Measurements from ENCODE around the gene DDC. TPM values are rescaled to one million over a fixed set of nuclear protein-coding genes. Genes with fewer than 3 reads are reported as not detected.

DDC gene
- total RNA-seq, 2 donors from 2014 or later, result 6.6 to 17.1 TPM

DNA sequence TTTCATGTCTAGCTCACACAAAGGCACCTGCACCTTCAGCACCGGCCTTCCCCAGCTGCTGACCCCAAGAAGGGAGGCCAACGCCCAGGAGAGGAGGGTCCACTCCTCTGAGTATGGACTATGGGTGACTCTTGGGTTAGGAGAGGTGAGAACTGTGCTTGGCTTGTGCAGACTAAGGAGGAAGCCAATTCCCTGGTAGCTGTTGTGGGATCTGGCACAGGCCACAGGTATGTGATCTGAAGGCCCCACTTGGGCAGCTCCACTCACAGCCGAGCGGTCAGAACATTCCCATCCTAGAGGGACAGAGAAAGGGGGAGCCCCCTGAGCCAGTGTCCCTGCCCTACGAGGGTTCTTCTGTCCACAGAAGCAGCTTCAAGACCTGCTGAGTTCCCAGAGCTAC, 62.3 kb downstream of the DDC start:
- intact Hi-C loops (cut with DNase I), result no loop called here
- H3K27me3 ChIP-seq, result no peaks in the 10 kb centered on the region
- no peaks in the 10 kb centered on the region for H3K36me3 ChIP-seq (replicated peaks in 1 of 2; ENCODE audit: insufficient read depth in 1 of 2, low read depth in 2 of 2)
- TF ChIP-seq POLR2A (IDR thresholded peaks at IDR 0.05), result no peak
- TF ChIP-seq, protein P1, sequence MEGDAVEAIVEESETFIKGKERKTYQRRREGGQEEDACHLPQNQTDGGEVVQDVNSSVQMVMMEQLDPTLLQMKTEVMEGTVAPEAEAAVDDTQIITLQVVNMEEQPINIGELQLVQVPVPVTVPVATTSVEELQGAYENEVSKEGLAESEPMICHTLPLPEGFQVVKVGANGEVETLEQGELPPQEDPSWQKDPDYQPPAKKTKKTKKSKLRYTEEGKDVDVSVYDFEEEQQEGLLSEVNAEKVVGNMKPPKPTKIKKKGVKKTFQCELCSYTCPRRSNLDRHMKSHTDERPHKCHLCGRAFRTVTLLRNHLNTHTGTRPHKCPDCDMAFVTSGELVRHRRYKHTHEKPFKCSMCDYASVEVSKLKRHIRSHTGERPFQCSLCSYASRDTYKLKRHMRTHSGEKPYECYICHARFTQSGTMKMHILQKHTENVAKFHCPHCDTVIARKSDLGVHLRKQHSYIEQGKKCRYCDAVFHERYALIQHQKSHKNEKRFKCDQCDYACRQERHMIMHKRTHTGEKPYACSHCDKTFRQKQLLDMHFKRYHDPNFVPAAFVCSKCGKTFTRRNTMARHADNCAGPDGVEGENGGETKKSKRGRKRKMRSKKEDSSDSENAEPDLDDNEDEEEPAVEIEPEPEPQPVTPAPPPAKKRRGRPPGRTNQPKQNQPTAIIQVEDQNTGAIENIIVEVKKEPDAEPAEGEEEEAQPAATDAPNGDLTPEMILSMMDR (IDR thresholded peaks at IDR 0.05), result no peak
- 85 to 92% methylated on average over 4 to 5 of the region's 5 CpGs for WGBS, 2 donors
- H3K4me3 ChIP-seq, result no peak overlapping the region
- ATAC-seq (no peak), DNase-seq (no peak)
- H3K27ac ChIP-seq, result peak overlapping the region in 3 of 4 donors; percentile 13 to 72 (median 30)
- no peaks in the 10 kb centered on the region for H3K4me1 ChIP-seq
- no peaks in the 10 kb centered on the region for H3K9me3 ChIP-seq

DNA sequence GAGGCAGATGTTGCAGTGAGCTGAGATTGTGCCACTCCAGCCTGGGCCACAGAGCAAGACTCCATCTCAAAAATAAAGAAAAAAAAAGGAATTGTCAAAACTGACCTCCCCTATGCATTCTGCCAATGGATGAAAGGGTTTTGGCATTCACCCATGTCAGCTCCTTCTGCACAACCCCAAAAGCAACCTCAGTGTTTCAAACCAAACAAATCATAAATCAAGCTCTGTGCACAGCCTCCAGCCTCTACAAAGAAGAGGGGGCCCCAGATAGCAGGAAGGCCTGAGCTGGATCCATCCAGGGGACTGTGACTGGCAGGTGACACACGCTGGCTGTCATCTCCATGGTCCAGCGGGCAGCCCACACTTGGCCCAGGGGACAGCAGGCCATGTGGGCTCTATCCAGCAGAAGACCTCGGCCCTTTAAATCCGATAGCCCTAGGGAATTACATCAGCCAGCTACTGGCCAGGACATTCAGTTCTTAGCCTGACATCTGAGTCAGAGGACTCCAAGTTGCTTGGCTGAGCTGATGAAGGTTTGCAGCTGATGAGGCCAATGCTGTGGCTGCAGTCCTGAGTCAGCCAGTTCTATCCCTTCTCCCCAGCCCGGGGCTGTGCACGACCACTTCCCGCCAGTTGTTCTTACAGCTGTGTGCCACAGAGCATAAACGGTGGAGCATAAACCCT, 63.1 kb downstream of the DDC start:
- Histone ChIP-seq H3K36me3 (replicated peaks in 1 of 2; ENCODE audit: insufficient read depth in 1 of 2, low read depth in 2 of 2) (no peaks in the 10 kb centered on the region), H3K27me3 (no peaks in the 10 kb centered on the region), H3K9me3 (no peaks in the 10 kb centered on the region), H3K27ac (peak overlapping the region in 3 of 4 donors; percentile 27 to 72 (median 30)), H3K4me1 (peaks cover under 1% of the 10 kb centered on the region), H3K4me3 (no peak overlapping the region)
- ATAC-seq, result peak; percentile 89
- 64 to 83% methylated on average over 4 to 8 of the region's 8 CpGs for WGBS, 2 donors
- no peak for TF ChIP-seq POLR2A (IDR thresholded peaks at IDR 0.05)
- peak; percentile 36 to 85 (median 64) for DNase-seq
- intact Hi-C loops (cut with DNase I), result no loop called here

DNA sequence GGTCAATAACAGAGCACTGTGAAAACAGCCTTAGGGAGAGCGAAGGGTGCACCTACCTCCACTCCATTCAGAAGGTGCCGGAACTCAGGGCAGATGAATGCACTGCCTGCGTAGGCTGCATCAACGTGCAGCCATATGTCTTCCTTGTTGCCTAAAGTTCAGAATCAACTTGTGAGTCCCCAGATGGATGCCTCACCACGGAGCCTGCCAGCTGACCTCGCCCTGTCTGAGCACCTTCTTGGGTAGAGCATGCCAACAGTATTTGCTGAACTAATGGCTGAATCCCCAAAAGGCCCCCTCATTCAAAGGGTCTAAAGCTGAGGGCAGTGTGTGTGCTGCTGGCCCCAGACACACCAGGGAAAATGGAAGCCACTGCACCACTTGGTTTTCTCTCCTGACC, 66.1 kb downstream of the DDC start:
- WGBS, 2 donors, result 90 to 96% methylated on average over 5 to 6 of the region's 6 CpGs
- TF ChIP-seq, protein P1 (IDR thresholded peaks at IDR 0.05), result no peak
- no peak for TF ChIP-seq POLR2A (IDR thresholded peaks at IDR 0.05)
- no peak overlapping the region for H3K27ac ChIP-seq
- no peaks in the 10 kb centered on the region for H3K27me3 ChIP-seq
- no peak for DNase-seq
- no peaks in the 10 kb centered on the region for H3K36me3 ChIP-seq (replicated peaks in 1 of 2; ENCODE audit: insufficient read depth in 1 of 2, low read depth in 2 of 2)
- H3K9me3 ChIP-seq, result no peaks in the 10 kb centered on the region
- H3K4me1 ChIP-seq, result peaks cover 5% of the 10 kb centered on the region
- no peak for ATAC-seq
- no peak overlapping the region for H3K4me3 ChIP-seq
- intact Hi-C loops (cut with DNase I), result no loop called here

DNA sequence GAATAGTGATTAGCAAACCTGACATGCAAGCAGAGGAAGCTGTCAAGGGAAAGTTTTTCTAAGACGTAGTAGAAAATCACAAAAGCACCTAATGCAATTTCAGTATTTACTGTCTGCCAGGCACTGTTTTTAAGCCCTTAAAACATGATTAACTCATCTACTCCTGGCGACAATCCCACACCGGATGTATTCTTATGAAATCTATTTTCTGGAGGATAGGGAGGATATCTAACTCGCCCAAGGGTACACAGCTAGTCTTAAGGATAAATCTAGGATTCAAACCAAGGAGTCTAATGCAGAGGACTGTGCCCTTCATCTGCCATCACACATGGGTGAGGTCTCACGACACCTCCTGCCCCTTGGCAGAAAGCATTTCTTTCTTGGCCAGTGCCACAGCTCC, 67.2 kb downstream of the DDC start:
- Histone ChIP-seq H3K4me1 (peaks cover 5% of the 10 kb centered on the region), H3K4me3 (no peak overlapping the region), H3K27me3 (no peaks in the 10 kb centered on the region), H3K36me3 (replicated peaks in 1 of 2; ENCODE audit: insufficient read depth in 1 of 2, low read depth in 2 of 2) (no peaks in the 10 kb centered on the region), H3K27ac (peak overlapping the region in 1 of 4 donors; percentile 5), H3K9me3 (no peaks in the 10 kb centered on the region)
- no peak for TF ChIP-seq POLR2A (IDR thresholded peaks at IDR 0.05)
- TF ChIP-seq, protein P1 (IDR thresholded peaks at IDR 0.05), result no peak
- WGBS, 2 donors, result 75 to 81% methylated on average over 5 of the region's 5 CpGs
- intact Hi-C loops (cut with DNase I), result no loop called here
- no peak for ATAC-seq
- DNase-seq, result peak in 2 of 4 donors; percentile 16 to 31

DNA sequence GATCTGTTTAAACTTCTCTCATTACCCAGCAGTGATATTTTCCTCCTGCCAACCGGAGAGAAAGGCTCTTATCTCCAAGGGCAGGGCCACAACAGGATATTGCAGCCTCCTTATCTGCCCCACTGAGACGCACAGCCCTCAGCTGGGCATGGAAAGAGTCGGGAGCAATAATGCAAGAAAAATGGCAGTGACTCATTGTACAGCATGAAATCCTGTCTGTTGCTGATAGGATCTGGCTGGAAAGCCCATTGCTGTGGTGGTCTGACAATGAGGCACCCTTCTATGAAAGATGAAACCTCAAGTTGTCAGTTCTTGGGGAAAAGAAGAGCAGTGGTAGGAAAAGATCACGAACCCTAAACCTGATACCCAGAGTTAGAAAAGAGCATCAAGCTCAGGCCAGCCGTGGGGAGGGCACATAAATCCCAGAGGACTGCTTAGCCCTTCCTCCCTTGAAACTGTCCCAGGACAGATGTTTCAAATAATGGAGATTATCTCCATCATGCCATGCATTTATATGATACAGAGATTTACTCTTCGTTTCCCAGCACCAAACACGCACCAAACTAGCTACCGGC, 68.0 kb downstream of the DDC start:
- Histone ChIP-seq H3K27me3 (no peaks in the 10 kb centered on the region), H3K9me3 (no peaks in the 10 kb centered on the region), H3K36me3 (replicated peaks in 1 of 2; ENCODE audit: insufficient read depth in 1 of 2, low read depth in 2 of 2) (no peaks in the 10 kb centered on the region), H3K27ac (no peak overlapping the region), H3K4me1 (peaks cover 5% of the 10 kb centered on the region), H3K4me3 (no peak overlapping the region)
- intact Hi-C loops (cut with DNase I), result no loop called here
- WGBS, 2 donors, result 51 to 55% methylated on average over 8 of the region's 8 CpGs
- DNase-seq (peak in 1 of 4 donors; percentile 32), ATAC-seq (peak; percentile 38)
- no peak for TF ChIP-seq POLR2A (IDR thresholded peaks at IDR 0.05)
- TF ChIP-seq, protein P1 (IDR thresholded peaks at IDR 0.05), result no peak
